DOHH2 (cell line): ENCODE results near the gene CDHR3.

Experiments used
- H3F3A ChIP-seq: fragments of 200-600 bp; sonication (generic), shearing (Covaris generic); 2 replicates; pipeline ENCODE4 v1.6.0; 2016; ENCODE audit warnings: antibody characterized with exemption, mild to moderate bottlenecking; ENCODE audit not compliant: control insufficient read depth, insufficient read depth
- H3K27ac ChIP-seq: fragments of 200-600 bp; sonication (generic); 2 replicates; pipeline ENCODE4 v1.5.1; 2014; ENCODE audit warnings: low read depth, mild to moderate bottlenecking, low read length, moderate library complexity
- H3K27me3 ChIP-seq: fragments of 200-600 bp; sonication (generic); 2 replicates; pipeline ENCODE4 v1.6.1; 2014; ENCODE audit warnings: mild to moderate bottlenecking, low read length, mixed read lengths; ENCODE audit not compliant: control insufficient read depth
- H3K36me3 ChIP-seq: fragments of 200-600 bp; sonication (generic); 2 replicates; pipeline ENCODE4 v1.6.1; 2014; ENCODE audit warnings: mild to moderate bottlenecking, low read length, moderate library complexity, mixed read lengths; ENCODE audit not compliant: control insufficient read depth
- H3K4me1 ChIP-seq: fragments of 200-600 bp; sonication (generic); 2 replicates; pipeline ENCODE4 v1.6.1; 2014; ENCODE audit warnings: mild to moderate bottlenecking, low read length, mixed read lengths; ENCODE audit not compliant: control insufficient read depth
- H3K4me2 ChIP-seq: fragments of 200-600 bp; sonication (generic); 2 replicates; pipeline ENCODE4 v1.6.0; 2014; ENCODE audit warnings: mild to moderate bottlenecking, low read length, moderate library complexity
- H3K4me3 ChIP-seq: fragments of 200-600 bp; sonication (generic); 2 replicates; pipeline ENCODE4 v1.5.1; 2014; ENCODE audit warnings: mild to moderate bottlenecking, low read length, mixed read lengths
- H3K79me2 ChIP-seq: fragments of 200-600 bp; sonication (generic); 2 replicates; pipeline ENCODE4 v1.6.1; 2014; ENCODE audit warnings: mild to moderate bottlenecking, low read length, mixed read lengths; ENCODE audit not compliant: control insufficient read depth
- H3K9me2 ChIP-seq: fragments of 200-600 bp; sonication (generic); replicated peaks from 2 replicates; pipeline ENCODE4 v1.6.1; 2014; ENCODE audit warnings: mild to moderate bottlenecking, low read length, mixed read lengths; ENCODE audit not compliant: control insufficient read depth
- H3K9me3 ChIP-seq: fragments of 200-600 bp; sonication (generic); 2 replicates; pipeline ENCODE4 v1.6.1; 2014; ENCODE audit warnings: antibody characterized with exemption, low read length, mixed read lengths; ENCODE audit not compliant: control insufficient read depth, insufficient read depth
- H4K20me1 ChIP-seq: fragments of 200-600 bp; sonication (generic); 2 replicates; pipeline ENCODE4 v1.6.0; 2014; ENCODE audit warnings: low read depth, mild to moderate bottlenecking, antibody characterized with exemption, low read length, moderate library complexity; ENCODE audit not compliant: control insufficient read depth, insufficient read depth
- EZH2phosphoT487 ChIP-seq: fragments of 200-600 bp; sonication (generic); IDR thresholded peaks from 2 replicates; pipeline ENCODE4 v1.6.1; 2017; ENCODE audit warnings: borderline replicate concordance, mild to moderate bottlenecking, antibody characterized with exemption, low read length, moderate library complexity, mixed read lengths
- TF ChIP-seq, protein P1 (sequence below): fragments of 200-600 bp; sonication (generic); IDR thresholded peaks from one replicate; pipeline ENCODE4 v1.5.1; 2014; ENCODE audit warnings: antibody characterized with exemption, mild to moderate bottlenecking, low read depth, low read length; ENCODE audit not compliant: poor library complexity, severe bottlenecking

The CDHR3 gene

DNA sequence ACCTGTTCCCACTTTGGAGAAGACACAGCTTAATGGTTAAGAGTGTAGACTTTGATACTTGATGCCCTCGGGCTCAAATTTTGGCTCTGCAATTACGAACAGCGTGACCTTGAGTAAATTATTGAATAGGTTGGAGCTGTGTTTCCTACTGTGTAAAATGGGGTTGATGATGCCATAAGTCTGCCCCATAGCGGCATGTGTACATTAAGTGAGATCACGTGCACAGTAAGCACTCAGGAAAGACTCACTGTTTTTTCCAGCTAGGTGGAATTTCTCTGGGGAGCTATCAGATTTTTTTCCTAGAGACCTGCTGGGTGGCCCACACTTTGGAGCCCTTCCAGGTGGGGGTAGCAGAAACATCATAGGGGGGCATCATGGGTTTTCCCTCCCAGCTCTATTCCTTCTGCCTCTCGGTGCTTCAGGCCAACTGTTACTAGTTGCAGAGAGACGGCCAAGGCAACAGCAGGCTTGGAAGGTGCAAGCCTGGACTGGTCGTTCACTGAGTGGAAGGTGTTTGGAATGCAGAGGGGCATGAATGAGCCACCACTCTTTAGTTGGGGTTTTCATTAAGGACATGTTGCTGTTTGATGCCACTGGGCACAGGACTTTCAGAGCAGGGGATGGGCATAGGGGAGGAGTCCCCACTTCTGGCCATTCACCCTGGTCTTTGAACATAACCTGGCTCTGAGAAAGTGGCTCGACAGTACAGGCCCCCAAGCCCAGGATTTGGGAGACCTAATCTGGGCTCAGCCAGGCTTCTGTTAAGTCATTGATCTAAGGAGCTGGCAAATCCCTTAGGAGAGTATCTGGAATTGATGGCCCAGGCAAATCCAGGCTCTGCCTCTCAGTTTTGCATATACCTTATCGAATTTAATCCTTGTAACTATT is 85.0 kb downstream of the CDHR3 start:
- H3K9me2 ChIP-seq: no peaks in the 10 kb centered on the region

GRCh38 chr7:106048706-106049020 is 85.6 kb downstream of the CDHR3 start:
- Histone ChIP-seq H3K4me2 (peak overlapping the region; percentile 73), H3K4me1 (peaks cover 67% of the 10 kb centered on the region), H3K9me3 (peaks cover 9% of the 10 kb centered on the region; the same call in 1 of the 2 replicates), H3K36me3 (peaks cover 3% of the 10 kb centered on the region; the same call in 1 of the 2 replicates), H3K9me2 (no peaks in the 10 kb centered on the region), H3K79me2 (no peaks in the 10 kb centered on the region), H3F3A (peaks cover 20% of the 10 kb centered on the region), H4K20me1 (no peaks in the 10 kb centered on the region), H3K27me3 (no peaks in the 10 kb centered on the region), H3K4me3 (peak overlapping the region; percentile 45), H3K27ac (peak overlapping the region; percentile 75)
- no peak for TF ChIP-seq EZH2phosphoT487

More for the DNA sequence above, 85.0 kb downstream of the CDHR3 start:
- Histone ChIP-seq H3K4me3 (no peak overlapping the region), H3K79me2 (no peaks in the 10 kb centered on the region), H3K27ac (peak overlapping the region; percentile 75; the same call in 1 of the 2 replicates), H4K20me1 (no peaks in the 10 kb centered on the region), H3K9me3 (peaks cover 9% of the 10 kb centered on the region; the same call in 1 of the 2 replicates), H3K4me1 (peaks cover 63% of the 10 kb centered on the region), H3K27me3 (no peaks in the 10 kb centered on the region), H3K4me2 (peak overlapping the region; percentile 73; the same call in 1 of the 2 replicates), H3F3A (peaks cover 17% of the 10 kb centered on the region), H3K36me3 (peaks cover 3% of the 10 kb centered on the region; the same call in 1 of the 2 replicates)
- TF ChIP-seq EZH2phosphoT487: no peak
- TF ChIP-seq, protein P1, sequence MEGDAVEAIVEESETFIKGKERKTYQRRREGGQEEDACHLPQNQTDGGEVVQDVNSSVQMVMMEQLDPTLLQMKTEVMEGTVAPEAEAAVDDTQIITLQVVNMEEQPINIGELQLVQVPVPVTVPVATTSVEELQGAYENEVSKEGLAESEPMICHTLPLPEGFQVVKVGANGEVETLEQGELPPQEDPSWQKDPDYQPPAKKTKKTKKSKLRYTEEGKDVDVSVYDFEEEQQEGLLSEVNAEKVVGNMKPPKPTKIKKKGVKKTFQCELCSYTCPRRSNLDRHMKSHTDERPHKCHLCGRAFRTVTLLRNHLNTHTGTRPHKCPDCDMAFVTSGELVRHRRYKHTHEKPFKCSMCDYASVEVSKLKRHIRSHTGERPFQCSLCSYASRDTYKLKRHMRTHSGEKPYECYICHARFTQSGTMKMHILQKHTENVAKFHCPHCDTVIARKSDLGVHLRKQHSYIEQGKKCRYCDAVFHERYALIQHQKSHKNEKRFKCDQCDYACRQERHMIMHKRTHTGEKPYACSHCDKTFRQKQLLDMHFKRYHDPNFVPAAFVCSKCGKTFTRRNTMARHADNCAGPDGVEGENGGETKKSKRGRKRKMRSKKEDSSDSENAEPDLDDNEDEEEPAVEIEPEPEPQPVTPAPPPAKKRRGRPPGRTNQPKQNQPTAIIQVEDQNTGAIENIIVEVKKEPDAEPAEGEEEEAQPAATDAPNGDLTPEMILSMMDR: no peak

DNA sequence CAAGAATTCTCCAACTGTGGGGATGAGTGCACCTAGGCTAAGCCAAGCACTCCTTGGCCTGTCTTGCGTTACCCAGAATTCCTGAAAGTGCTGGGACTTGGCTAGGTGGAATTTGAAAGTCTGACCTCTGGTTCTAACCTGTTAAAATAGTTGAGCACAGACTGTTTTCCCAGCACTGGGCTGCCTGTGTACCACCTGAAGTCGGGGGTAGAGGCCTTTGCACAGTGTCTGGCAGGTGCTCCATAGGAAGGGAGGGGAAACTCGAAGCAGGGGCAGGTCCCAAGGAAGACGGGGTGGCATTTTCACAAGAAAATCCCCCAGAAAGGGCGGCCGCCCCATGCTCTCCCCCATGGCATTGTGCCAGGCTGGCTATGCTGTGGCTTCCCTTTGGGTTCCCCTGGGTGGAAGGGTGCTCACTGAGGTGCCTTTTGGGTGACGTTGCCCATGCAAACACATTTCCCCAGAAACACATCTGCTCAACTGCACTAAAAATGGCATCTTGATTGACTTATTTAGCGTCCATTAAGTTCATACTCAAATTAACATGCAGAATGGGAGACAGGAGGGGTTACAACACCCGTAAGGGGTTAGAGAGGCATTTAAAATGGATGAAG is 86.2 kb downstream of the CDHR3 start:
- Histone ChIP-seq H3K4me1 (peaks cover 73% of the 10 kb centered on the region), H3K4me2 (peak overlapping the region; percentile 73), H3K27me3 (no peaks in the 10 kb centered on the region), H4K20me1 (no peaks in the 10 kb centered on the region), H3K27ac (peak overlapping the region; percentile 75), H3K79me2 (peaks cover under 1% of the 10 kb centered on the region), H3K9me3 (peaks cover 9% of the 10 kb centered on the region; the same call in 1 of the 2 replicates), H3K4me3 (peak overlapping the region; percentile 45), H3K9me2 (no peaks in the 10 kb centered on the region), H3K36me3 (peaks cover 3% of the 10 kb centered on the region; the same call in 1 of the 2 replicates), H3F3A (peaks cover 20% of the 10 kb centered on the region)
- no peak for TF ChIP-seq EZH2phosphoT487
- TF ChIP-seq, protein P1: no peak
